NOMO-1 treated with dmso at 0.1 percent for 144 hours (cell line): ENCODE results near the gene KIR2DL3.
"Not testable (repeated sequence)": the region's sequence is repeated elsewhere in the genome, so short reads cannot be mapped to it uniquely, and the experiment has no call there.

ENCODE experiments used
- DNase-seq: peaks from one replicate; lab custom pipeline; 2025; ENCODE audit not compliant: unreplicated experiment; lab: John Stamatoyannopoulos, UW

Gene KIR2DL3

DNA sequence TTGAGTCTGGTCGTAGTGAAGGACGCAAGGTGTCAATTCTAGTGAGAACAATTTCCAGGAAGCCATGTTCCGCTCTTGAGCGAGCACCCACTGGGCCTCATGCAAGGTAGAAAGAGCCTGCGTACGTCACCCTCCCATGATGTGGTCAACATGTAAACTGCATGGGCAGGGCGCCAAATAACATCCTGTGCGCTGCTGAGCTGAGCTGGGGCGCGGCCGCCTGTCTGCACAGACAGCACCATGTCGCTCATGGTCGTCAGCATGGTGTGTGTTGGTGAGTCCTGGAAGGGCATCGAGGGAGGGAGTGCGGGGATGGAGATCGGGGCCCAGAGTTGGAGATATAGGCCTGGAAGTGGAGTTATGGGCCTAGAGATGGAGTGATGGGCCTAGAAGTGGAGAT, at the start of gene KIR2DL3:
Gene KIR2DL3, plus strand, starts transcription at position 208 of the 400 bp plus-strand sequence. Its CDS starts 33 bp downstream, at position 241.
- DNase-seq, result not testable (repeated sequence)

DNA sequence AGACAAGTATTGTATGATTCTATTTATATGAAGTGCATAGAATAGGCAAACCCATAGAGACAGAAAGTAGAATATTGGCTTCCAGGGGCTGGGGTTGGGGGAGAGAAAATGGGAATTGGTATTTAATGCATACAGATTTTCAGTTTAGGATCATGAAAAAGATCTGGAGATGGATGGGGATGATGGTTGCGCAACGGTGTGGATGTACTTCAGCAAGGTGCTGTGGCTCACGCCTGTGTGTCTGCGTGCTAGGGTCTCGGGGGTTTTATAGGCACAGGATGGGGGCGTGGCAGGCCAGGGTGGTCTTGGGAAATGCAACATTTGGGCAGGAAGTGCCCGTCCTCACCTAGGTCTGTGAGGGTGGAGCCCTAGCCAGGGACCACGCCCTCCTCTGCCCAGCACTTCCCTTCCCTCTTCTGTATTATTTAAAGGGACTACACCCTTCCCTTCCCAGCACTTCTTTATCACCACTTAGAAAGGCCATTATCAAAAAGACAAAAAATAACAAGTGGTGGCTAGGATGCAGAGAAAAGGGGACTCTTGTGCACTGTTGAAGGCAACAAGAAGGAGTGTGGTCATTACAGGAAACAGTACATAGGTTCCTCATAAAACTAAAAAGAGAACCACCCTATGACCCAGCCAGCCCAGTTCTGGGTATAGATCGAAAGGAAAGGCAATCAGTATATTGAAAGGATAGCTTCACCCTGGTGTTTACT, 46.6 kb upstream of the KIR2DL3 start:
- DNase-seq, result no peak

- DNase-seq, result no peak
Measured at GRCh38 chr19:54692298-54692615, 46.1 kb upstream of the KIR2DL3 start.

DNA sequence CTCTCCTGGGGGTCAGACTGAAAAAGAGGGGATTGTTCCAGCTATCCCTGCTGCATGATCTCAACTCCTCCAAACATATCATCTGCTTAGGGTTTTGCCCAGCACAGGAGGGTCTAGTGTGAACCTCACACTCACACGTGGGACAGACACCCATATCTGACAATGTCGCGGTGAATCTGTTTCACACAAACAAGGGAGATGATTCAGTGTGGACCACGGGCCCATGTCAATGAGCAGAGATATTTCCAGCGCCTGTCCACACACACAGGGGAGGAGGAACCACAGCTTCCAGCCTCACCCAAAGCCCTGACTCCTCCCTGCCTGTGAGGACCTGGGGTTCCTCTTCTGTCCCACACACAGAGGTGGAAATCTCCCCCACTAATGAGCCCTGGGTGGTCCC, 43.7 kb upstream of the KIR2DL3 start:
- no peak for DNase-seq

DNA sequence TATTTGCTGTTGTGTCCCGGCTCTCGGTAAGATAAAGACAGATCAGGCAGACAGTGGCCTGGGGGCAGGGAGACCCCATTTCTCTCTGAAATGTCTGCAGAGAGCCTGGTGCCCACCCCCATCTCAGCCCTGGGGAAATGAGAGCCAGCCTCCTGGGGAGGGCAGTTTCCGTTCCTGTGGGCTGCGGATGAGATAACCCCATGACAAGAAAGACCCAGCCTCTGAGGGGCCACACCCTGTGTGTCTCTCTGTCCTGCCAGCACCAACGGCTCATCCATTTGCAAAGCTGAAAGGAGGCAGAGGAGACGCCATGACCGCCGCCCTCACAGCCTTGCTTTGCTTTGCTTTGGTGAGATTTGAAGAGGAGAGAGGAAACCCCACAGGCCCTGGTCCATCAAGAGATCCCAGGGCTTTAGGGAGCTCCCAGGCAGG, 42.2 kb upstream of the KIR2DL3 start:
- DNase-seq, result no peak

- DNase-seq, result no peak
Measured at GRCh38 chr19:54696766-54697165, 41.5 kb upstream of the KIR2DL3 start.

GRCh38 chr19:54697716-54698115, 40.6 kb upstream of the KIR2DL3 start:
- DNase-seq, result not testable (repeated sequence)

DNA sequence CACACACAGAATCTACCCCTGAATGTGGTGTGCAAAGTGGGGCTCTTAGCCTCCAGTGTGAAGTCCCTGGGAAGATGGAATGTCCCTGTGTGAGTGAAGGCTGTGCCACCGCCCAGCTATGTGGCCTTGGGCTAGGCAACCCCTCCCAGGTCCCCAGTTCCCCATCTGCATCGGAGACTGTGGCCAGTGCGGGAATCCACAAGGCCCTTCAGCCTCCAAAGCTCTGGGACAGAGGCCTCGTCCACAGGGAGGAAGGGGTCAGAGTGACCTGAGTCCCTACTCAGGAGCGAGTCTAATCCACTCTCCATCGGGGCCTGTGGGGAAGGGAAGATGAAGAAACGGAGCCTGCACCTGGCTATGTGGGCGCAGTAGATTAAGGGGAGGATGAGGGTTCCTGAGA, 33.4 kb upstream of the KIR2DL3 start:
- no peak for DNase-seq

- no peak for DNase-seq
Measured at GRCh38 chr19:54707962-54708361, 30.4 kb upstream of the KIR2DL3 start.

- no peak for DNase-seq
Measured at GRCh38 chr19:54708781-54709180, 29.5 kb upstream of the KIR2DL3 start.

GRCh38 chr19:54709212-54709948, 28.9 kb upstream of the KIR2DL3 start:
- DNase-seq, result no peak

DNA sequence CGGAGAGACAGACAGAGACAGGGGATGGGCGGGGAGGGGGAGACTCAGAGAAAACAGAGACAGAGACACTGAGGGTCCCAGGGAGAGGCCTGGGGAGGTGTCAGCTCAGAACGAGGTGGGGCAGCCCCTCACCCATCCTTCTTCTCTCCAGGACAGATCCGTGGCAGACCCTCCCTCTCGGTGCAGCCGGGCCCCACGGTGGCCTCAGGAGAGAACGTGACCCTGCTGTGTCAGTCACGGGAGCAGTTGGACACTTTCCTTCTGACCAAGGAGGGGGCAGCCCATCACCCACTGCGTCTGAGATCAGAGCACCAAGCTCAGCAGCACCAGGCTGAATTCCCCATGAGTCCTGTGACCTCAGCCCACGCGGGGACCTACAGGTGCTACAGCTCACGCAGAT, 28.4 kb upstream of the KIR2DL3 start:
- not testable (repeated sequence) for DNase-seq

GRCh38 chr19:54724142-54724541, 14.2 kb upstream of the KIR2DL3 start, which contains the start of gene KIR3DL3:
KIR3DL3 (plus strand) TSS chr19:54724442; CDS start chr19:54724497, 55 bp downstream.
- DNase-seq, result no peak

DNA sequence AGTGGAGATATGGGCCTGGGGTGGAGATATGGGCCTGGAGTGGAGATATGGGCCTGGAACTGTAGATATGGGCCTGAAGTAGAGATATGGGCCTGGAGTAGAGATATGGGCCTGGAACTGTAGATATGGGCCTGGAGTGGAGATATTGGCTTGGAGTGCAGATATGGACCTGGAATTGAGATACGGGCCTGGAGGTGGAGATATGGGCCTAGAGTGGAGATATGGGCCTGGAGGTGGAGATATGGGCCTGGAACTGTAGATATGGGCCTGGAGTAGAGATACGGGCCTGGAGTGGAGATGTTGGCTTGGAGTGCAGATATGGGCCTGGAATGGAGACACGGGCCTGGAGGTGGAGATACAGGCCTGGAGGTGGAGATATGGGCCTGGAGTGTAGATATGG, 13.7 kb upstream of the KIR2DL3 start:
- DNase-seq, result no peak

GRCh38 chr19:54725321-54725720, 13.0 kb upstream of the KIR2DL3 start:
- DNase-seq, result no peak

DNA sequence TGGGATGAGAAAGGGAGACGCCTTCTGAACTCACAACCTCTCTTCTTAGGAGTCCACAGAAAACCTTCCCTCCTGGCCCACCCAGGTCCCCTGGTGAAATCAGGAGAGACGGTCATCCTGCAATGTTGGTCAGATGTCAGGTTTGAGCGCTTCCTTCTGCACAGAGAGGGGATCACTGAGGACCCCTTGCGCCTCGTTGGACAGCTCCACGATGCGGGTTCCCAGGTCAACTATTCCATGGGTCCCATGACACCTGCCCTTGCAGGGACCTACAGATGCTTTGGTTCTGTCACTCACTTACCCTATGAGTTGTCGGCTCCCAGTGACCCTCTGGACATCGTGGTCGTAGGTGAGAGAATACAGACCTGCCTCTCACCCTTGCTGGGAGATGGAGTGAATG, 10.8 kb upstream of the KIR2DL3 start:
- no peak for DNase-seq

DNA sequence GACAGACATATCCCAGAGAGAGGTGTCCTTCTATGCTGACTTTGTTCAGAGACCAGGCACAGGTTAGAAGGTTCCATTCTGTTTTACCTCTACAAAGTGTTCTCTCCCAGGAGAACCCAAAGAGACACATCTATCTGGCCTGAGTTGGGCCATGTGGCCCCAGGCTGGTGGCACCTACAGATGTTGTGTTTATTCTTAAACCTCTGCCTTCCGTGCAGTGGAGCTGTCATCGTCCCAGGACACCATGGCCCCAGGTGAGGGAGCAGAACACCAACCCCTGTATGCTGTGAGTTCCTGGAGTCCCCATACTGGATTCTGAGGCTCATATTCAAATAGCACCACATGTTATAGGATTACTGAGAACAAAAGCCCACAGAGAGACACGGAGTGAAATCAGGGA, 10.1 kb upstream of the KIR2DL3 start:
- DNase-seq, result no peak

DNA sequence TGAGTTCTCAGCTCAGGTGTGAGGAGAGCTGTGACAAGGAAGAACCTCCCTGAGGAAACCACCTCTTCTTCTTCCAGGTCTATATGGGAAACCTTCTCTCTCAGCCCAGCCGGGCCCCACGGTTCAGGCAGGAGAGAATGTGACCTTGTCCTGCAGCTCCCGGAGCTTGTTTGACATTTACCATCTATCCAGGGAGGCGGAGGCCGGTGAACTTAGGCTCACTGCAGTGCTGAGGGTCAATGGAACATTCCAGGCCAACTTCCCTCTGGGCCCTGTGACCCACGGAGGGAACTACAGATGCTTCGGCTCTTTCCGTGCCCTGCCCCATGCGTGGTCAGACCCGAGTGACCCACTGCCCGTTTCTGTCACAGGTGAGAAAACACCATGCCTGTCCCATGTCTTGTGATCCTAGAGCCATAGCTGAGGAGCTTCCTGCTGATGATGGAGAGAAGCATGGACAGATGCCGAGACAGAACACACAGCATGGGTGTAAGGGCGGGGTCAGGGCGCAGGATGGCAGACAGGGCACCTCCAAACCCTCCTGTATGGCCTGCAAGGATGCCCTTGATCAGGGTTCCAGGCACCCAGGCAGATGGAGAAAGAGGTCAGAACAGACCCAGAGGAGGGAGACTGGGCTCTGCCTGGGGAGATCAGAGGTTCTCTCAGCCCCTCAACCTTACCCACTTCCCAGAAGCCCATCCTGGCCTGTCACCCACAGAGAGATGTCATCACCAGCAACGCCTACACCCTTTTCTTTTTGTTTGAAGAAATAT, 8.7 kb upstream of the KIR2DL3 start:
- DNase-seq, result no peak

- DNase-seq, result no peak
Measured at GRCh38 chr19:54731191-54731590, 7.1 kb upstream of the KIR2DL3 start.

- DNase-seq, result no peak
Measured at GRCh38 chr19:54738715-54739114, 402 bp downstream of the KIR2DL3 start.

DNA sequence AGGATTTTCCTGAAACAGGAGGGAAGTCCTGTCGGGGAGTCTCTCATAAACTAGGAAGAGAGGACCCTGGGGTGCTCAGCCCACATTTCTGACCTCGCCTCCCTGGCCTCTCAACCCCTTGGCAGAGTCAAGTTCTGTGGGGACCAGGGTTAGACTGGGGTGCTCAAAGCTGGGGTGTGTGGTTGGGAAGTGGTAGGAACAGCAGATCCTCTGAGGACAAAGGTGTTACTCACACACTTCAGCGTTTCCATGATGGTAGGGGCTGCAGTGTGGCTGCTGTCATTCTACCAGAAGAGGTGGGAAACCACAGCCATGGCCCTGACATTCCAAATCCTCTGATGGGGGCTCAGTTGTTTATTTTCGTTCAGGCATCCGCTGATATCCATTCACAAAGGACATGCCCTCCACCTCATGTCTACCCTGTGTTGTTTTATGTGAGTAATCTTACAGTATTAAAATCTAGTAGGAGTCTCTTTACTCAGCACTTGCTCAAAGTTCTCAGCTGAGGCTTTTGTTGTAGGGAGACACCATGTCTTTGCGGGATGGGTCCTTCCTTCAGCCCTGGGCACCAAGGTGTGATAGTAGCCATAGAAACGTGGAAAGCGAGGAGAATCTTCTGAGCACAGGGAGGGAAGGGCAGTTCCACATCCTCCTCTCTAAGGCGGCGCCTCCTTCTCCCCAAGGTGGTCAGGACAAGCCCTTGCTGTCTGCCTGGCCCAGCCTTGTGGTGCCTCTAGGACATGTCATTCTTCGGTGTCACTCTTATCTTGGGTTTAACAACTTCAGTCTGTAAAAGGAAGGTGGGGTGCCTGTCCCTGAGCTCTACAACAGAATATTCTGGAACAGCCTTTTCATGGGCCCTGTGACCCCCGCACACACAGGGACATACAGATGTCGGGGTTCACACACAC, 1.5 kb downstream of the KIR2DL3 start:
- no peak for DNase-seq
